Activated CD4-positive, alpha-beta T cell treated with anti-CD3 and anti-CD28 coated beads for 36 hours (primary cell): ENCODE results near the gene DDX20. TPM values are rescaled to one million over a fixed set of nuclear protein-coding genes. Genes with fewer than 3 reads are reported as not detected.

Source experiments
- ATAC-seq: fragments of 200-7000 bp; cut with Tn5 transposase; one replicate; pipeline ENCODE4 v1.10.0; 2021; ENCODE audit warnings: mild to moderate bottlenecking, moderate library complexity
- CTCF ChIA-PET: fragments of 350-600 bp; sonication (Branson Sonifier 250); formaldehyde crosslinking; loops from one replicate; lab custom pipeline; 2021; ENCODE audit warnings: antibody characterized with exemption; lab: Charles Lee
- POLR2A ChIA-PET: fragments of 350-600 bp; sonication (Branson Sonifier 250); formaldehyde crosslinking; loops from one replicate; lab custom pipeline; 2021; ENCODE audit warnings: antibody characterized with exemption, inconsistent platforms; lab: Charles Lee
- DNase-seq: peaks from one replicate; pipeline ENCODE4 v3.0.0-alpha.2; 2020
- H3K27ac Mint-ChIP-seq: one replicate; pipeline ENCODE4 v1.8.0; 2021; ENCODE audit warnings: mixed read lengths
- H3K27me3 Mint-ChIP-seq: one replicate; pipeline ENCODE4 v1.8.0; 2021; ENCODE audit warnings: mixed read lengths
- H3K36me3 Mint-ChIP-seq: one replicate; pipeline ENCODE4 v1.8.0; 2021; ENCODE audit warnings: low read depth, mixed read lengths
- H3K4me1 Mint-ChIP-seq: one replicate; pipeline ENCODE4 v1.8.0; 2021; ENCODE audit warnings: mixed read lengths
- H3K4me3 Mint-ChIP-seq: one replicate; pipeline ENCODE4 v1.8.0; 2021; ENCODE audit warnings: mild to moderate bottlenecking, moderate library complexity, mixed read lengths
- H3K9me3 Mint-ChIP-seq: one replicate; pipeline ENCODE4 v1.8.0; 2021; ENCODE audit warnings: low read depth, mixed read lengths
- intact Hi-C, 2 experiments: fragments of 100-400 bp; cut with DNase I in 1 of 2; cut with micrococcal nuclease in 1 of 2; formaldehyde crosslinking; loops; one replicate each; pipeline versions ENCODE4 v1.14.2 to v1.15.1; 2022 to 2024; cut with DNase I, micrococcal nuclease
- total RNA-seq, 2 experiments: library from RNA; stranded (reverse); gene quantifications; one replicate each; pipeline ENCODE4 v1.2.3, GENCODE V29; 2021

DDX20 gene
- total RNA-seq, 2 experiments from 2014 or later = 13.5 to 13.6 TPM

DNA sequence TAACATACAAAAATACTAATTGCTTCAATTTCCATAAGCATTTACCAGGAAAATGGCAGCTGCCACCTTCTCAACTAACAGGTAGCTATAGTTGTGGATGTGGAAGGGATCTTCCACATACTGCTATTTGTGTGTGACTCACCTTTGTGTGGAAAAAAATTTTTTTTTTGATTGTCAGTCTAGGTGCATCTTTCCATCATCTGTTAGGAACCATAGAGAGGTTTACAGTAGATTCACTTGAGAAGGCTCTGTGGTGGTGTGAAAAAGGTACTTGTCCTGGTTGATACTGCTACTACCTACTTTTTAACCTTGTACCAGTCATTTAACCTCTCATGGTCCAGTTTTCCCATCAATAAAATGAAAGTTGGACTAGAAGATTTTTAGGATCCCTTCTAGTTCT lies 12.9 kb downstream of the DDX20 start:
- intact Hi-C loops = loop anchor here (1.0 to 5.0 kb wide), 3 partner anchors 53 to 736 kb away; no protein-coding TSS in a partner anchor
- CTCF ChIA-PET = interaction anchor here (0.5 to 4.7 kb wide), 29 partner anchors 8 to 367 kb away, joined by 3 to 40 read pairs (median 5); partner anchors contain the start of genes ADORA3, DDX20 and TMIGD3

DNA sequence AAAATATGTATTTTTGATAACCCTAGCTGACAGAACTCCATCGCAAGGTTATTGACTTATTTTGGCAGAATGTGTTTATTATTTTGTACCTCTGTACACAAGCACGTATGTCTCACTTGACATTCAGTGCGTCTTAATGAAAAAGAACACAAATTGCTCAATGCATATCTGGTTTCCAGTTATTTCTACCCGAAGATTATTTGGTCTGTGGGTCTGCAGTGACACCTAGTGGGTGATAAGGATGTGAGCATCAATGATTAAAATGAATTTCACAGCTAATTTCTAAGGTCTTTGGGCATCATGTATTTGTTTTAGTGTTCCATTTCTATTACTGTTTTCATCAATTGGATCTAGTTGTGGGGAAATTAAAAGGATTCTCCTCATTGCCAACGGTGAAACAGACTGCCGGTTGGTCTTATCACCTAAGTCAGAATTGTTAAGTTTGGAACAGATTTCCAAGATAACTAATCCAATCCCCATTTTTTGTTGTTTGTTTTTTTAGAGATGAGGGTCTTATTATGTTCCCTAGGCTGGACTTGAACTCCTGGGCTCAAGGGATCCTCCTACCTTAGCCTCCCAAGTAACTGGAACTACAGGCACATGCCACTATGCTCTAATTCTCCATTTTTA lies 13.9 kb downstream of the DDX20 start:
- Mint-ChIP-seq H3K4me3 (no peak overlapping the region), H3K4me1 (peaks cover 12% of the 10 kb centered on the region), H3K9me3 (no peaks in the 10 kb centered on the region), H3K27me3 (no peaks in the 10 kb centered on the region), H3K36me3 (peaks cover 18% of the 10 kb centered on the region), H3K27ac (no peak overlapping the region)
- ChIA-PET POLR2A (no interaction called here), CTCF (interaction anchor here (0.6 to 4.7 kb wide), 39 partner anchors 8 to 1371 kb away, joined by 3 to 40 read pairs (median 5); partner anchors contain the start of genes ADORA3, DDX20 and TMIGD3)
- ATAC-seq (no peak), DNase-seq (peak; percentile 66)
- intact Hi-C loops = loop anchor here (1.0 to 10.0 kb wide), 4 partner anchors 54 to 737 kb away; no protein-coding TSS in a partner anchor

More for the DNA sequence above, 12.9 kb downstream of the DDX20 start:
- Mint-ChIP-seq H3K27ac (no peak overlapping the region), H3K9me3 (no peaks in the 10 kb centered on the region), H3K4me1 (peaks cover 12% of the 10 kb centered on the region), H3K36me3 (peaks cover 20% of the 10 kb centered on the region), H3K27me3 (no peaks in the 10 kb centered on the region), H3K4me3 (no peak overlapping the region)
- ATAC-seq (peak; percentile 55), DNase-seq (no peak)
- POLR2A ChIA-PET = interaction anchor here (0.6 kb wide), 1 partner anchor 423 kb away, joined by 3 read pairs; no protein-coding TSS in a partner anchor

DNA sequence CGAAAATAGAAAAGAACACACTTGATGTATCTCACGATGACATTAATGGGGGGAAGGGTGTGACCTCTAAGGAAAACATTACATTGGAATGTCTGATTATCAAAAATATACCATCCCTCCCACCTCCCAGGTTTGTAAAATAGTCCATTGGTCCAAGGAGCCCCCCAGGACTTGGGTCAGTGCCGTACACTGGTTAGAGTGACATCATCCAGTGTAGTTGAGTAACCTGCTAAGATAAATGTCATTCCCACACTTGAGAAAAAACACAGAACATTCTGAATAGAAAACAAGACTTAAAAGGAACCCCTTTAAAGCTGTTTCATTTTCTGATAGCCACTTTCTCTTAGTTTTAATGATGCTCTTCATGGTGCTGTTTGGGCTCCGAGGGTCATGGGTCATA lies 15.2 kb downstream of the DDX20 start:
- peaks cover 12% of the 10 kb centered on the region for H3K4me1 Mint-ChIP-seq
- H3K4me3 Mint-ChIP-seq = no peak overlapping the region
- peaks cover 14% of the 10 kb centered on the region for H3K36me3 Mint-ChIP-seq
- POLR2A ChIA-PET = no interaction called here
- no peak overlapping the region for H3K27ac Mint-ChIP-seq
- intact Hi-C loops = loop anchor here in 1 of 2 experiments (10.0 kb wide), 1 partner anchor 594 kb away; no protein-coding TSS in a partner anchor
- DNase-seq (no peak), ATAC-seq (no peak)
- no peaks in the 10 kb centered on the region for H3K27me3 Mint-ChIP-seq
- CTCF ChIA-PET = interaction anchor here (0.7 to 1.1 kb wide), 4 partner anchors 32 to 741 kb away, joined by 3 read pairs; no protein-coding TSS in a partner anchor
- no peaks in the 10 kb centered on the region for H3K9me3 Mint-ChIP-seq

DNA sequence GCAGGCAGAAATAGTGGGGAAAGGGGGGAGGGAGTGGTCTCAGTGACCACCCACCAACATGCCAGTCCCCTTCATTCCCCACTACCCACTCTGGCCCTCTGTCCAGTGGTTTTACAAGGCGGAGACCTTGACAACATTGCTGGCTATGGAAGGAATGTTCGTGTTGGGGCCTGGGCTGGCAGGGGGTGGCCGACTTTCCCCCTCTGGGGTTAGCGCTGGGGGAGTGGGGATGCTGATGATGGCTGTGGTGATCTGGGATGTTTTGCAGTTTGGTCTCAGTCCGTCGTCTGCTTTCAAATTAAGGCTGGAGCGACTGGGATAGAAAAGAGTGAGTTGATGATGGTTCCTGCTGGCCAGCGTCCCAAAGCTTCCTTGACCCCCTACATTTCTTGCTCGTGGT lies 20.3 kb downstream of the DDX20 start:
- ChIA-PET CTCF (no interaction called here), POLR2A (no interaction called here)
- H3K9me3 Mint-ChIP-seq = no peaks in the 10 kb centered on the region
- ATAC-seq (no peak), DNase-seq (no peak)
- H3K27ac Mint-ChIP-seq = no peak overlapping the region
- H3K36me3 Mint-ChIP-seq = no peaks in the 10 kb centered on the region
- H3K27me3 Mint-ChIP-seq = no peaks in the 10 kb centered on the region
- intact Hi-C loops = loop anchor here in 1 of 2 experiments (10.0 kb wide), 1 partner anchor 589 kb away; no protein-coding TSS in a partner anchor
- H3K4me3 Mint-ChIP-seq = no peak overlapping the region
- H3K4me1 Mint-ChIP-seq = no peaks in the 10 kb centered on the region

DNA sequence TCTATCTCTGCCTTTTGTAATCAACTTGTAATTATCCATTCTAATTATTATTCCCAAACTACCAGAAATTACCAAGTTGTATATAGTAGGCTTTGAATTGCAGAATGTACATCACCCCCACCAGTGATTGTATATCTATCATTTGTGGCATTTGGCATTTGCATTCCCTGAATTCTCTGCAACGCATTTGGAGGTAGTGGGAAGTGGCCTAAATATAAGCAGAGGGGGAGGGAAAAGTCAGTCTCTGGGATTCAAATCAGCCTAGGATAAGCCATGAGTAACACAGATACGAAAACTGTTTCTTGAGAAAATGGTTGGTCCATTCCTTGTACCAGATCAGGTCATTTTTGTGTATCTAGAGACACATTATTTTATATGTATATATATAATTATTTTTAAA lies 20.7 kb downstream of the DDX20 start:
- Mint-ChIP-seq H3K27ac (no peak overlapping the region), H3K9me3 (no peaks in the 10 kb centered on the region), H3K4me3 (no peak overlapping the region), H3K4me1 (no peaks in the 10 kb centered on the region), H3K36me3 (no peaks in the 10 kb centered on the region), H3K27me3 (no peaks in the 10 kb centered on the region)
- ATAC-seq (no peak), DNase-seq (no peak)
- CTCF ChIA-PET = no interaction called here
- intact Hi-C loops = loop anchor here in 1 of 2 experiments (10.0 kb wide), 1 partner anchor 588 kb away; no protein-coding TSS in a partner anchor
- POLR2A ChIA-PET = no interaction called here

DNA sequence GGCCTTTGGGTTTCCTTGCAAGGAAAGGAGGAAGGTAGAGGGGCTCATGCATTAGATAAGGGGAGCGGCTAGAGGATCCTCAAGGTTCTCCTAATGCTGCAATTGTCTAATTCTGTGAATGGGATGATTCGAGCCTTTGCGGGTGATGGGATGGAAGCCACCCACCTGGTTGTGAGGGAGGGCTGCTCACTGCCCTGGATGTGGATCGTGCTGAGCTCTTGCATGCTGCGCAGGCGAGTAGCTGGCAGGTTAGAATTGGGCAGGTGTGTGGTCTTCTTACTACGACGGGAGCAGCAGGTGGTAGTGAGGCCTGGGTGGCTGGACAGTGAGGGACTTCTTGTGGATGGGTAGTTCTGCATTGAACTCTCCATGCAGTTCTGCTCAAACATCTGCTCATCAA lies 21.2 kb downstream of the DDX20 start:
- CTCF ChIA-PET = interaction anchor here (1.0 kb wide), 1 partner anchor 8 kb away, joined by 4 read pairs; no protein-coding TSS in a partner anchor
- Mint-ChIP-seq H3K27me3 (no peaks in the 10 kb centered on the region), H3K4me3 (no peak overlapping the region), H3K36me3 (no peaks in the 10 kb centered on the region), H3K9me3 (no peaks in the 10 kb centered on the region), H3K27ac (no peak overlapping the region), H3K4me1 (no peaks in the 10 kb centered on the region)
- DNase-seq (no peak), ATAC-seq (no peak)
- POLR2A ChIA-PET = no interaction called here
- intact Hi-C loops = loop anchor here in 1 of 2 experiments (10.0 kb wide), 1 partner anchor 588 kb away; no protein-coding TSS in a partner anchor

DNA sequence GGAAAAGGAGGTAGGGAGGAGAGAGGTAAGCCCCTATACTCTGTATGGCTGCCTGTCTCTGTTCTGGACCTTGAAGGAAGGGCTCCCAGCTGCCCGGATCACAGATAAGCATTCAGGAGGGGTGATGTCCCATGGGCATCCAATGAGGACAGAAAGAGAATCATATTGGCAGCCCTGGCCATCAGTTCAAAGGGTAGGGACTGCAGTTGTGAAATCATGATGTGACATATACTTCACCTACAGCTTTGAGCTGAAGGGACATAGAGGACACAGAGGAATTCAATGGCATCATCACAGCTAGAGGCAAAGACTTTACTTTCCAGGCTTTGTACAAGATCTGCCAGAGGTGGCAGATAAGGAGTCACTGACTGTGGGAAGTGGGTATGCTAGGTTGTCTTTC lies 21.6 kb downstream of the DDX20 start:
- no peak overlapping the region for H3K27ac Mint-ChIP-seq
- H3K4me1 Mint-ChIP-seq = no peaks in the 10 kb centered on the region
- ChIA-PET CTCF (interaction anchor here (1.0 to 1.6 kb wide), 2 partner anchors 8 to 13 kb away, joined by 4 read pairs; no protein-coding TSS in a partner anchor), POLR2A (no interaction called here)
- DNase-seq = no peak
- no peak overlapping the region for H3K4me3 Mint-ChIP-seq
- no peaks in the 10 kb centered on the region for H3K27me3 Mint-ChIP-seq
- H3K9me3 Mint-ChIP-seq = no peaks in the 10 kb centered on the region
- no peak for ATAC-seq
- intact Hi-C loops = loop anchor here in 1 of 2 experiments (10.0 kb wide), 1 partner anchor 588 kb away; no protein-coding TSS in a partner anchor
- H3K36me3 Mint-ChIP-seq = no peaks in the 10 kb centered on the region

DNA sequence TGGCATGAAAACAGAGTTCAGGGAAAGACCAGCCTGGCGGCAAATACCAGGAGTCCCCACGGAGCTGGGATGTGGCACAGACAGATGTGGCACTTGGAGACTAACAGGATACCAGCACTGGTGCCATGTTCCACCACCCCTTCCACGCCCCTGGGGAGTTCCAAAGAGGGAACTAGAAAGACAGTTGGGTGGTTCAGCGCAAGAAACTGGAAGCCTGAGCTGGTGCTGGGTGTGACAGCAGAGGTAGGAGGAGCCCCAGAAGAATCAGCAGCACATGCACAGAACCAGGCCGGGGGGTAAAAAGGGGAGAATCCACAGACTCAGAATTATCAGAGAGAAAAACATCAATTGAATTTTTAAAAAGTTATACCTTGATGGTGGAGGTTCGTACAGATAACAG lies 22.4 kb downstream of the DDX20 start:
- H3K27ac Mint-ChIP-seq = no peak overlapping the region
- no peaks in the 10 kb centered on the region for H3K27me3 Mint-ChIP-seq
- CTCF ChIA-PET = interaction anchor here (0.6 to 1.6 kb wide), 3 partner anchors 12 to 242 kb away, joined by 4 read pairs; no protein-coding TSS in a partner anchor
- H3K36me3 Mint-ChIP-seq = no peaks in the 10 kb centered on the region
- no peaks in the 10 kb centered on the region for H3K9me3 Mint-ChIP-seq
- no peak for DNase-seq
- ATAC-seq = no peak
- H3K4me3 Mint-ChIP-seq = no peak overlapping the region
- POLR2A ChIA-PET = no interaction called here
- intact Hi-C loops = loop anchor here in 1 of 2 experiments (10.0 kb wide), 1 partner anchor 587 kb away; no protein-coding TSS in a partner anchor
- no peaks in the 10 kb centered on the region for H3K4me1 Mint-ChIP-seq

DNA sequence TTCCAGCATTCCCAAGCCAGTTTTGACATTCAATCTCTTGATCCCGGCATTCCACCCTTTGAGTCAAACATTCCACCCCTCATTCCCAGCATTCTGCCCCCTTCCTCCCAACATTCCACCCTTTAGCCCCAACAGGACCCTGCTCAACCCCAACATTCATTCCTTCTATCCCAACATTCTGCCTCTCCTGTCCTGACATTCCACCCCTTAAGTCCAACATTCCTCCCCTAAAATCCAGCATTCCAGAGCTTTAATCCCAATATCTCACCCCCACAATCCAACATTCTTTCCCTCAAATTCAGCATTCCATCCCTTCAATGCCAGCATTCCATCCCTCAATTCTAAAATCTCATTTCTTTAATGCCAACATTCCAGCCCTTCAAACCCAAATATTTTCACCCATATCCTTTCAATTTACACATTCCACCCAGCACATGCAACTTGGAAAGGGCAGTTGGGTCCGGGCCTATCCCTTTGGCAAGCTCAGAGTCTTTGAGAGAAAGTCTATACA lies 22.9 kb downstream of the DDX20 start:
- no peak overlapping the region for H3K27ac Mint-ChIP-seq
- CTCF ChIA-PET = interaction anchor here (0.6 to 1.6 kb wide), 2 partner anchors 12 to 243 kb away, joined by 4 read pairs; no protein-coding TSS in a partner anchor
- H3K4me1 Mint-ChIP-seq = no peaks in the 10 kb centered on the region
- no peaks in the 10 kb centered on the region for H3K9me3 Mint-ChIP-seq
- no peak overlapping the region for H3K4me3 Mint-ChIP-seq
- H3K27me3 Mint-ChIP-seq = no peaks in the 10 kb centered on the region
- POLR2A ChIA-PET = no interaction called here
- H3K36me3 Mint-ChIP-seq = no peaks in the 10 kb centered on the region
- DNase-seq (no peak), ATAC-seq (no peak)
- intact Hi-C loops = loop anchor here in 1 of 2 experiments (10.0 kb wide), 1 partner anchor 586 kb away; no protein-coding TSS in a partner anchor

DNA sequence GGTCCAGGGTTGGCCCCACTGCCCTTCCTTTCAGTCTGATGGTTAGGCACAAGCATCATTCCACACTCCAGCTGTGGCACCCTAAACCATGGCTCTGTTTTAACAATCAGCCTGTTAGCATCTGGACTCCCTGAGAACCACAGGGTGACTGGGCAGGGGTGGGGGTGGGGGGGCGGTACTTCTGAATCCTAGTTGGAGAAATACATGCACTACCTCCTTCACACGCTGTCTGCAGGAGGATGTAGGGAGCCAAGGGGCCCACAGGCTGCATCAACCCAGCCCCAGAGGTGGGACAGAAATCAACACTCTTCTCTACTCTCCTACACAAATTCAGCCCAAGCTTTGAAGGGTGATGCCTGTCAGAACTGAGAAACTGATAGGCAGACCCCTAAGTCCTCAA lies 23.8 kb downstream of the DDX20 start:
- H3K9me3 Mint-ChIP-seq = no peaks in the 10 kb centered on the region
- POLR2A ChIA-PET = no interaction called here
- H3K36me3 Mint-ChIP-seq = no peaks in the 10 kb centered on the region
- no peak overlapping the region for H3K4me3 Mint-ChIP-seq
- no peaks in the 10 kb centered on the region for H3K27me3 Mint-ChIP-seq
- H3K27ac Mint-ChIP-seq = no peak overlapping the region
- DNase-seq = no peak
- intact Hi-C loops = loop anchor here in 1 of 2 experiments (10.0 kb wide), 1 partner anchor 585 kb away; no protein-coding TSS in a partner anchor
- CTCF ChIA-PET = no interaction called here
- ATAC-seq = no peak
- no peaks in the 10 kb centered on the region for H3K4me1 Mint-ChIP-seq

DNA sequence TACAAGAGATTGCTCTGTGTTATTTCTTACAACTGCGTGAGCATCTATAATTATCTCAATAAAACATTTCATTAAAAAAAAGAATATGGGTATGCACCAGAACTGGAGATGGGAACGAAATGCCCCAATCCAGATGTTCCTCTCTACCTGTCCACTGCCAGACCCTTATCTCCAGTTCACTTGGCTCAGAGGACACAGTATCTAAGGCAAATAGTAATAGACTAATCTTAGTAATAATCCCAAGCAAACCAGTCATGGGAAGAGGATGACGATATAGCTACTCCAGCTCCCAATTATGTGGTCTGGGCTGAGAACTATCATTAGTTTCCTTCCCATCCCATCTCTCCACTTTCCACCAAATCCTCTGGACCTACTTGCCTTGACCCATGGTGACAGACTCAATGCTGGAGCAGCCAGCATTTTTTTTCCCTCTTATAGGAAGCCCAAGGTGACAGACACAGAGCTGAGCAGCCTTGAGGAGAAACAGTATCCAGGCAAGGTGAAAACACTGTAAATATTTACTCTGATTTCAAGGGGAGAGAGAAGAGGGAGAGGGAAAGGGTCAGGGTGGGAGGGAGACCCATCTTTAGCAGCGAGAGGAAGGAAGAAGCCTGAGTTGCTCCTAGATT lies 28.7 kb downstream of the DDX20 start:
- Mint-ChIP-seq H3K27me3 (no peaks in the 10 kb centered on the region), H3K27ac (no peak overlapping the region), H3K36me3 (no peaks in the 10 kb centered on the region), H3K9me3 (no peaks in the 10 kb centered on the region), H3K4me1 (no peaks in the 10 kb centered on the region), H3K4me3 (no peak overlapping the region)
- DNase-seq (no peak), ATAC-seq (no peak)
- ChIA-PET POLR2A (no interaction called here), CTCF (interaction anchor here (0.7 kb wide), 1 partner anchor 15 kb away, joined by 3 read pairs; no protein-coding TSS in a partner anchor)
- intact Hi-C loops = no loop called here
